Peyer's patch (tissue), 4 donors: Measurements from ENCODE around the gene RRP9. TPM values are rescaled to one million over a fixed set of nuclear protein-coding genes. Genes with fewer than 3 reads are reported as not detected.
"Not testable (repeated sequence)": the region's sequence is repeated elsewhere in the genome, so short reads cannot be mapped to it uniquely, and the experiment has no call there.

Experiments used
- DNase-seq, 3 donors: peaks; one replicate each; pipeline ENCODE4 v3.0.0-alpha.2; 2017 to 2019
- H3K27ac ChIP-seq, 4 donors: fragments of 200-600 bp; sonication (generic); one replicate each; pipeline ENCODE4 v1.5.1; 2016 to 2019
- H3K27me3 ChIP-seq, 2 donors: fragments of 200-600 bp; sonication (generic); one replicate each; pipeline ENCODE4 v1.5.1; 2019
- H3K36me3 ChIP-seq, 3 donors: fragments of 200-600 bp; sonication (generic); one replicate each; pipeline ENCODE4 v1.5.1; 2016 to 2019
- H3K4me1 ChIP-seq, 4 donors: fragments of 200-600 bp; sonication (generic); one replicate each; pipeline ENCODE4 v1.5.1; 2016 to 2019
- H3K4me3 ChIP-seq, 4 donors: fragments of 200-600 bp; sonication (generic); 1 replicate in 3 of 4; 2 replicates in 1 of 4; pipeline ENCODE4 v1.5.1; 2016 to 2019; ENCODE audit warnings: mild to moderate bottlenecking in 1 of 4
- H3K9me3 ChIP-seq, 4 donors: fragments of 200-600 bp; sonication (generic); one replicate each; pipeline ENCODE4 v1.5.1; 2016 to 2019; ENCODE audit warnings: mild to moderate bottlenecking in 1 of 4
- POLR2A ChIP-seq, 2 donors: fragments of 450-650 bp; IDR thresholded peaks; one replicate each; pipeline ENCODE4 v1.5.1; 2017; ENCODE audit warnings: antibody characterized with exemption in 2 of 2, mild to moderate bottlenecking in 2 of 2, moderate library complexity in 2 of 2
- total RNA-seq, 4 donors: library from RNA; depleted of rRNA; stranded (reverse); fragments of >200 nt; gene quantifications; one replicate each; pipeline ENCODE4 v1.1.0, GENCODE V29; 2016
- TF ChIP-seq, protein P1 (sequence below), 6 experiments: fragments of 450-650 bp in 4 of 6; fragments of 200-600 bp in 2 of 6; sonication (generic) in 1 of 6; IDR thresholded peaks; one replicate each; pipeline ENCODE4 v1.5.1; 2017 to 2019; ENCODE audit warnings: antibody characterized with exemption in 6 of 6, mild to moderate bottlenecking in 3 of 6, moderate library complexity in 1 of 6

RRP9 gene, protein sequence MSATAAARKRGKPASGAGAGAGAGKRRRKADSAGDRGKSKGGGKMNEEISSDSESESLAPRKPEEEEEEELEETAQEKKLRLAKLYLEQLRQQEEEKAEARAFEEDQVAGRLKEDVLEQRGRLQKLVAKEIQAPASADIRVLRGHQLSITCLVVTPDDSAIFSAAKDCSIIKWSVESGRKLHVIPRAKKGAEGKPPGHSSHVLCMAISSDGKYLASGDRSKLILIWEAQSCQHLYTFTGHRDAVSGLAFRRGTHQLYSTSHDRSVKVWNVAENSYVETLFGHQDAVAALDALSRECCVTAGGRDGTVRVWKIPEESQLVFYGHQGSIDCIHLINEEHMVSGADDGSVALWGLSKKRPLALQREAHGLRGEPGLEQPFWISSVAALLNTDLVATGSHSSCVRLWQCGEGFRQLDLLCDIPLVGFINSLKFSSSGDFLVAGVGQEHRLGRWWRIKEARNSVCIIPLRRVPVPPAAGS
- total RNA-seq: 10 to 100 TPM in 1 of 4 donors, 1 to 10 TPM in 3; 4.7 to 17.3 (median 7.7) TPM

DNA sequence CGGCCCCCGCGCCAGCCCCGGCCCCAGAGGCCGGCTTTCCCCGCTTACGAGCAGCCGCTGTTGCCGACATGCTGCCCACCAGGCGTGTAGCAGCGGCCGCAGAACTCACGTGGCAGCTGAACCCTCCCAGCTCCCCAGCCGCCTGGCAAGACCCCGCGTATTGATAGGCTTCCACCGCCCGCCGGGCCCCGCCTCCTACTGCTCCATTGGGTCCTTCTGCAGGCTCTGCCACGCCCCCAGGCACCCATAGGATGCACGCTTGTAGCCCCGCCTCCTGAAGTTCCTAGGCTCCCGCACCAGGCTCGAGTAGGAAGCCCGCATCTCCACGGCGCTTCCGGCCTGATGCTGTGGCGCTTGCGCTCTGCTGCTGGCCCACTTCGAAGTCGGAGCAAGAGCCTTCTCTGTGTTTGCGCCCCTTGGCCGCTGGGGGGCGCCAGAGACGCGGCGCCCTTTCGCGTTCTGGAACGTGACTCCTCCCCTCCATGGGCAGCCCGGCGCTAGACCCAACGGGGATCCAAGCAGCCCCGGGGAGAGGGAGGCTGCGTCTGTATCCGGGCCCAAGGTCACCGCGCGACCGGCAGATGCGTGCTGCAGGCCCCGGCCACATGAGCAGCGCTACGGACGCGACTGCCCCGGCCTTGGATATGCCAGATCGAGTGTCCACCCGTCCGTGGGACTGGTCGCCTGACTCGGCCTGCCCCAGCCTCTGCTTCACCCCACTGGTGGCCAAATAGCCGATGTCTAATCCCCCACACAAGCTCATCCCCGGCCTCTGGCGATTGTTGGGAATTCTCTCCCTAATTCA is at the start of gene RRP9, which contains the start of gene PARP3:
Gene RRP9, minus strand, starts transcription at position 107 of the 805 bp plus-strand sequence. Its CDS starts 37 bp downstream, at position 70.
Gene PARP3, plus strand, starts transcription at position 566 of the 805 bp plus-strand sequence. CDS start 993 bp downstream, outside the sequence.
- H3K9me3 ChIP-seq: no peaks in the 10 kb centered on the region
- peak; percentile 63 to 79 for TF ChIP-seq POLR2A (IDR thresholded peaks at IDR 0.05)
- TF ChIP-seq, protein P1, sequence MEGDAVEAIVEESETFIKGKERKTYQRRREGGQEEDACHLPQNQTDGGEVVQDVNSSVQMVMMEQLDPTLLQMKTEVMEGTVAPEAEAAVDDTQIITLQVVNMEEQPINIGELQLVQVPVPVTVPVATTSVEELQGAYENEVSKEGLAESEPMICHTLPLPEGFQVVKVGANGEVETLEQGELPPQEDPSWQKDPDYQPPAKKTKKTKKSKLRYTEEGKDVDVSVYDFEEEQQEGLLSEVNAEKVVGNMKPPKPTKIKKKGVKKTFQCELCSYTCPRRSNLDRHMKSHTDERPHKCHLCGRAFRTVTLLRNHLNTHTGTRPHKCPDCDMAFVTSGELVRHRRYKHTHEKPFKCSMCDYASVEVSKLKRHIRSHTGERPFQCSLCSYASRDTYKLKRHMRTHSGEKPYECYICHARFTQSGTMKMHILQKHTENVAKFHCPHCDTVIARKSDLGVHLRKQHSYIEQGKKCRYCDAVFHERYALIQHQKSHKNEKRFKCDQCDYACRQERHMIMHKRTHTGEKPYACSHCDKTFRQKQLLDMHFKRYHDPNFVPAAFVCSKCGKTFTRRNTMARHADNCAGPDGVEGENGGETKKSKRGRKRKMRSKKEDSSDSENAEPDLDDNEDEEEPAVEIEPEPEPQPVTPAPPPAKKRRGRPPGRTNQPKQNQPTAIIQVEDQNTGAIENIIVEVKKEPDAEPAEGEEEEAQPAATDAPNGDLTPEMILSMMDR (IDR thresholded peaks at IDR 0.05): peak; percentile 98 to 100 (median 100)
- peaks cover 0 to 28% (median 18%) of the 10 kb centered on the region in 4 donors for H3K4me1 ChIP-seq
- H3K4me3 ChIP-seq: peak within 1 kb of the TSS; percentile 76 to 91 (median 80)
- DNase-seq: peak; percentile 100
- H3K27me3 ChIP-seq: no peaks in the 10 kb centered on the region
- peaks cover 0 to 22% (median 0%) of the 10 kb centered on the region in 3 donors for H3K36me3 ChIP-seq
- peak within 1 kb of the TSS; percentile 84 to 98 (median 94) for H3K27ac ChIP-seq

DNA sequence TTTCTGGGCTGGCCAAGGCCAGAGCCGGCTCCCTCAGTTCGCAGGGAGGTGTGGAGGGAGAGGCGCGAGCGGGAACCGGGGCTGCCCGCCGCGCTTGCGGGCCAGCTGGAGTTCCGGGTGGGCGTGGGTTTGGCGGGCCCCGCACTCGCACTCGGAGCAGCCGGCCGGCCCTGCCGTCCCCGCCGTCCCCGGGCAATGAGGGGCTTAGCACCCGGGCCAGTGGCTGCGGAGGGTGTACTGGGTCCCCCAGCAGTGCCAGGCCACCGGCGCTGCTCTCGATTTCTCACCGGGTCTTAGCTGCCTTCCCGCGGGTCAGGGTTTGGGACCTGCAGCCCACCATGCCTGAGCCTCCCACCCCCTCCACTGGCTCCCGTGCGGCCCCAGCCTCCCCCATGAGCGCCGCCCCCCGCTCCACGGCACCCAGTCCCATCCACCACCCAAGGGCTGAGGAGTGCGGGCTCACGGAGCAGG is 48.8 kb upstream of the RRP9 start:
- DNase-seq, H3K27ac ChIP-seq, H3K9me3 ChIP-seq, H3K27me3 ChIP-seq, H3K4me3 ChIP-seq: not testable (repeated sequence)
- peaks cover 0 to 19% (median 3%) of the 10 kb centered on the region in 4 donors for H3K4me1 ChIP-seq
- peaks cover 0 to 43% (median 0%) of the 10 kb centered on the region in 3 donors for H3K36me3 ChIP-seq

DNA sequence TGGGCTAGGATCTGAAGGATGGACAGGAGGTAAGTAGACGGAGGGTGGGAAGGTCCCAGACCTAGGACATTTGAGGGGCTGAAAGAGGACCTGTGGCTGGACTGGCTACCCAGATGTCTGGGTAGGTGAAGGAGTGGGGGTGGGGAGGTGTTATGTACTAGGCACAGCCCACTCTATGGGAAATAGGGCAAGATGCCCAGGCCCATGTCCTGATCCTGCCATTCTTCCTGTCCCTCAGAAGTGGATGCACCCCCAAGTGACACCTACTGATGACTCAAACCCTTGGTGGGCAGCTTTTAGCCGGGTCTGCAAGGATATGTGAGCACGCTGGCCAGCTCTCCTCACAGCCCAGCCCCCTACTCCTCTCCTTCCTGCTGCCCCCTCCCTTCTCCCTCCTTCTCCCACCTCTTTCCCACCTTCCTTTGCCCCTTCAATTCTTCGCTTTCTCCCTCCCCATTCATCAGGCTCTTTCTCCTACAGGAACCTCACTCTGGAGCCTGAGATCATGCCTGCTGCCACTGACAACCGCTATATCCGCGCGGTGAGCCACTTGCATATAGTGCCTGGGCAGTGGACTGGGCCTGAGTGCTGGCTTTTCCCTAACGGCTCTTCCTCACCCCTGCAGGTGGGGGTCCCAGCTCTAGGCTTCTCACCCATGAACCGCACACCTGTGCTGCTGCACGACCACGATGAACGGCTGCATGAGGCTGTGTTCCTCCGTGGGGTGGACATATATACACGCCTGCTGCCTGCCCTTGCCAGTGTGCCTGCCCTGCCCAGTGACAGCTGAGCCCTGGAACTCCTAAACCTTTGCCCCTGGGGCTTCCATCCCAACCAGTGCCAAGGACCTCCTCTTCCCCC is 46.8 kb upstream of the RRP9 start:
- H3K27me3 ChIP-seq: no peaks in the 10 kb centered on the region
- no peak overlapping the region for H3K27ac ChIP-seq
- H3K36me3 ChIP-seq: peaks cover 0 to 31% (median 0%) of the 10 kb centered on the region in 3 donors
- TF ChIP-seq POLR2A (IDR thresholded peaks at IDR 0.05): no peak
- TF ChIP-seq, protein P1 (IDR thresholded peaks at IDR 0.05): no peak
- H3K4me3 ChIP-seq: no peak overlapping the region
- peaks cover 0 to 16% (median 2%) of the 10 kb centered on the region in 4 donors for H3K4me1 ChIP-seq
- H3K9me3 ChIP-seq: no peaks in the 10 kb centered on the region
- DNase-seq: no peak

DNA sequence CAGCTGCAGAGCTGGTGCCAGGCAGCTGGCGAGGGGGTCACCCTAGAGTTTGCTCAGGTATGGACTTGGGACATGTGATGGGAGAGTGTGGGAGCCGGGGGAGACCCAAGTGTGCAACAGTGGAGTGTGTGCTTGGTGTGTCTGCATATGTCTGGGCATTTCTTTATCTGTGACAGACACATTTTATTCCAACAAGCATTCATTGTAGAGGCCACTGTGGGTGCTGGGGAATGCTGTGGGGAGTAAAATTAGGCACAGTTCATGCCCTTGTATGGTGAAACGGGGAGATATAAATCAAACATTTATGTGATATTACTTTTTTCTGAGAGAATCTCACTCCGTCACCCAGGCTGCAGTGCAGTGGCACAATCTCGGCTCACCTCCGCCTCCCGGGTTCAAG is 45.9 kb upstream of the RRP9 start:
- H3K4me3 ChIP-seq: peak overlapping the region in 2 of 4 donors; percentile 32 to 45
- peaks cover 0 to 20% (median 3%) of the 10 kb centered on the region in 4 donors for H3K4me1 ChIP-seq
- no peaks in the 10 kb centered on the region for H3K27me3 ChIP-seq
- TF ChIP-seq, protein P1 (IDR thresholded peaks at IDR 0.05): no peak
- no peak for TF ChIP-seq POLR2A (IDR thresholded peaks at IDR 0.05)
- peaks cover 0 to 22% (median 0%) of the 10 kb centered on the region in 3 donors for H3K36me3 ChIP-seq
- H3K27ac ChIP-seq: peak overlapping the region in 1 of 4 donors; percentile 88
- H3K9me3 ChIP-seq: no peaks in the 10 kb centered on the region
- no peak for DNase-seq

DNA sequence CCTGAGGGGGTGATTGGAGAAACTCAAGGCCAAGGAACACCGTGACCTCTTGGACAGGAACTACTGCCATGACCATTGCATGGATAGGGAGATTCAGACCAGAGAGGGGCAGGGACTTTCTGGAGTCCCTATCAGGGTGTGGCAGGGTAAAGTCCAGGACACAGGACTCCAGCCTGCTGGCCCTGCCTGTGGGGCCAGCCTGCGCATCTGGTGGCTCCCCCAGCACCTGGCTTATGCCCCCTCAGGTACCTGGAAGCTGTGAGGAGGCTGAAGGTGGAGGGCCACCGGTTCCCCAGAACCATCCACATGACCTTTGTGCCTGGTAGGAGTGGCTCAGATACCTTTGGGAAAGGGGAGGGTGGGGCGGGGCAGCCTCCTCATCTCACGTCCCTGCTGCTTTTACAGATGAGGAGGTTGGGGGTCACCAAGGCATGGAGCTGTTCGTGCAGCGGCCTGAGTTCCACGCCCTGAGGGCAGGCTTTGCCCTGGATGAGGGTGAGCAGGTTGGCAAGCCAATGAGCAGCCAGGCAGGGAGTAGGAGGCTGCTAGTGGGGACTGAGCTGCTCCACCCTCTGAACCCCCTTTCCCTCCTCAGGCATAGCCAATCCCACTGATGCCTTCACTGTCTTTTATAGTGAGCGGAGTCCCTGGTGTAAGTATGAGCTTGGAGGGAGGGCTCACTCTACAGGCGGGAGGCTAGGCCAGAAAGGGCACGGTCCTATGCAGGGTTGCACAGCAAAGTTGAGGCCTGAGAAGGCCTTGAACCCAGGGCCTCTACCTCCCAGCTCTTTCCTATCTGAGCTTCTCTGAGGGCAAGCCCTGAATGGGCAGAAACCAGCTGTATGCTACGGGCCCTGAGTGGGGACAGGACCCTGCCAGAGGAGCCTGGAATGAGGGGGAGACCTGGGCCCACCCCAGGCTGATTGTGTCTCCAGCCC is 44.6 kb upstream of the RRP9 start:
- H3K27ac ChIP-seq: peak overlapping the region in 3 of 4 donors; percentile 88 to 98 (median 91)
- peak in 2 of 3 donors; percentile 74 to 82 for DNase-seq
- peak; percentile 29 to 77 for TF ChIP-seq POLR2A (IDR thresholded peaks at IDR 0.05)
- TF ChIP-seq, protein P1 (IDR thresholded peaks at IDR 0.05): no peak
- H3K36me3 ChIP-seq: peaks cover 0 to 18% (median 0%) of the 10 kb centered on the region in 3 donors
- no peaks in the 10 kb centered on the region for H3K27me3 ChIP-seq
- no peaks in the 10 kb centered on the region for H3K9me3 ChIP-seq
- H3K4me1 ChIP-seq: peaks cover 0 to 33% (median 12%) of the 10 kb centered on the region in 4 donors
- H3K4me3 ChIP-seq: peak overlapping the region in 2 of 4 donors; percentile 32 to 45
